ENCODE results near the gene PWWP2B. TPM values are rescaled to one million over a fixed set of nuclear protein-coding genes. Genes with fewer than 3 reads are reported as not detected.

PWWP2B gene
- polyA plus RNA-seq, 1 experiment = 1.1 TPM

DNA sequence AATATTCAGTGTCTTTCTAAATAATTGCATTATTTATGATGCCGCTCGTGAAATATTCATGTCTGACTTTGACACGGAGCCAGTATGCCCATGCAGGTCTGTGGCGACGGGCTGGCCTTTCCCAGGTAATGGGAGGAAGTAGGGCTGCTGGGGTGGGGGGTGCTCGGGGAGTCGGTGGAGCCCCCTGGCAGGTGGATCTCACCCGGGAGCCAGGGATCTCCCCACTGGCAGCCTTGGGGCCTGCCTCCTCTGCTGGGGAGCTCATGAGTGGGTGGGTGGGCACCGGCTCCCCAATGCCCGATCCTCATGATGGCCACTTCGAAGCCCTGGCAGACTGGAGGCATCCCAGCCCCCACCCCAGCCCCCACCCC, 52.8 kb downstream of the PWWP2B start:
- ChIA-PET CTCF (no interaction called here), POLR2A (interaction anchor here (0.6 kb wide), 1 partner anchor 858 kb away, joined by 3 read pairs; no protein-coding TSS in a partner anchor)
- DNase-seq (ENCODE audit: low read depth, low spot score) = no peak
- no peaks in the 10 kb centered on the region; the same call in 1 of the 2 replicates for H3K9me3 ChIP-seq (ENCODE audit: control insufficient read depth, insufficient read depth, low read length)
- TF ChIP-seq, protein P1, sequence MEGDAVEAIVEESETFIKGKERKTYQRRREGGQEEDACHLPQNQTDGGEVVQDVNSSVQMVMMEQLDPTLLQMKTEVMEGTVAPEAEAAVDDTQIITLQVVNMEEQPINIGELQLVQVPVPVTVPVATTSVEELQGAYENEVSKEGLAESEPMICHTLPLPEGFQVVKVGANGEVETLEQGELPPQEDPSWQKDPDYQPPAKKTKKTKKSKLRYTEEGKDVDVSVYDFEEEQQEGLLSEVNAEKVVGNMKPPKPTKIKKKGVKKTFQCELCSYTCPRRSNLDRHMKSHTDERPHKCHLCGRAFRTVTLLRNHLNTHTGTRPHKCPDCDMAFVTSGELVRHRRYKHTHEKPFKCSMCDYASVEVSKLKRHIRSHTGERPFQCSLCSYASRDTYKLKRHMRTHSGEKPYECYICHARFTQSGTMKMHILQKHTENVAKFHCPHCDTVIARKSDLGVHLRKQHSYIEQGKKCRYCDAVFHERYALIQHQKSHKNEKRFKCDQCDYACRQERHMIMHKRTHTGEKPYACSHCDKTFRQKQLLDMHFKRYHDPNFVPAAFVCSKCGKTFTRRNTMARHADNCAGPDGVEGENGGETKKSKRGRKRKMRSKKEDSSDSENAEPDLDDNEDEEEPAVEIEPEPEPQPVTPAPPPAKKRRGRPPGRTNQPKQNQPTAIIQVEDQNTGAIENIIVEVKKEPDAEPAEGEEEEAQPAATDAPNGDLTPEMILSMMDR (IDR thresholded peaks at IDR 0.05; ENCODE audit: low read depth, low read length) = no peak
- no peak overlapping the region for H3K4me3 ChIP-seq (ENCODE audit: low read depth, low read length)
- H3K27me3 ChIP-seq (ENCODE audit: control insufficient read depth, insufficient read depth, low read length) = no peaks in the 10 kb centered on the region
- no peak overlapping the region for H3K27ac ChIP-seq (ENCODE audit: low read depth, low read length)

DNA sequence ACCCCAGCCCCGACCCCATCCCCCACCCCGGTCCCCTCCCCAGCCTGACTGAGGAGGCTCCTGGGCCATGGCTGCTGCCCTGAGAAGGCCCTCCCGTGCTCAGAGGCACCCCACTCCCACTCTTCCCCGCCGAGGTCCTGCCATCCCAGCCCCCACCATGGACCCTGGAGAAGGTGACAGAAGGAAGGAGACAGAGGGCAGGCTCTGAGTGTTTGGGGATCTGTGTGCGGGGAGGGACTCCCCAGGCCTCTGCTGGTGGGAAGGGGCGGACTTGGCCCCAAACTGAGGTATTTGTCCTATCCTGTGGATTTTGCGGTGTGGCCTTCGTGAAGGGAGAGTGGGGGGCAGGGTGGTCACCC, 53.4 kb downstream of the PWWP2B start:
- Histone ChIP-seq H3K27me3 (ENCODE audit: control insufficient read depth, insufficient read depth, low read length) (no peaks in the 10 kb centered on the region), H3K27ac (ENCODE audit: low read depth, low read length) (no peak overlapping the region), H3K4me3 (ENCODE audit: low read depth, low read length) (no peak overlapping the region), H3K9me3 (ENCODE audit: control insufficient read depth, insufficient read depth, low read length) (no peaks in the 10 kb centered on the region; the same call in 1 of the 2 replicates)
- DNase-seq (ENCODE audit: low read depth, low spot score) = no peak
- TF ChIP-seq, protein P1 (IDR thresholded peaks at IDR 0.05; ENCODE audit: low read depth, low read length) = no peak
- POLR2A ChIA-PET = no interaction called here
- CTCF ChIA-PET = no interaction called here

DNA sequence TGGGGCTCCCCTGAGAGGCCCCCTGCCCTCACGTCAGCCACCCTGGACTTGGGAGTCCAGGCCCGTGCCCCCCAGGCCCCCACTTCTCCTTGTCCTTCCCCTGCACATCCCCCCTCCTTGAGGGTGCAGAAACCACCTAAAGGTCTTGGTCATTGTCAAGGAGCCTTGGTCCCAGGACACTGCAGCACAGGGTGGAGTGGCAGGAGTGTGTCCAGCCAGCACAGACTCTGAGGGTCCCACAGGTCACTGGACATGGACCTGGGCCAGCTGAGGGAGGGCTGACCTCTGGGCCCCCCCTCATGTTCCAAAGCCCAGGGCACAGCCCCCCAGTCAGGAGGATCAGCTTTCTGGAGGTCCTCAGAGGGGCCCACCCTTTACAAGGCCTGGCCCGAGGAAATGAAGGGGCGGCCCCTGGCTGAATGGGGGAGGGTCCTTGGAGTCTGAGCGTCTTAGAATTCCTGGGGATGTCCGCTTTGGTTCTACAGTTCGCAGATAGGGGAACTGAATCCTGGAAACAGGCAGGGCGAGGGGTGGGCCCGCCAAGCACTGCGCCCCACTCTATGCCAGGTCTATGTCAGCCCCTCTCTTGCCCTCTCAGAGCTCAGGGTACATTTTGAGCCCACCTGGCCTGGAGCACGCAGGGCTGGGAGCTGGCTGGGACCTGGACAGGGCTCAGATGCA, 54.0 kb downstream of the PWWP2B start:
- no peak overlapping the region for H3K4me3 ChIP-seq (ENCODE audit: low read depth, low read length)
- no peak for DNase-seq (ENCODE audit: low read depth, low spot score)
- H3K27ac ChIP-seq (ENCODE audit: low read depth, low read length) = no peak overlapping the region
- peaks cover 3% of the 10 kb centered on the region for H3K27me3 ChIP-seq (ENCODE audit: control insufficient read depth, insufficient read depth, low read length)
- no peaks in the 10 kb centered on the region; the same call in 1 of the 2 replicates for H3K9me3 ChIP-seq (ENCODE audit: control insufficient read depth, insufficient read depth, low read length)
- POLR2A ChIA-PET = no interaction called here
- CTCF ChIA-PET = no interaction called here
- TF ChIP-seq, protein P1 (IDR thresholded peaks at IDR 0.05; ENCODE audit: low read depth, low read length) = no peak

DNA sequence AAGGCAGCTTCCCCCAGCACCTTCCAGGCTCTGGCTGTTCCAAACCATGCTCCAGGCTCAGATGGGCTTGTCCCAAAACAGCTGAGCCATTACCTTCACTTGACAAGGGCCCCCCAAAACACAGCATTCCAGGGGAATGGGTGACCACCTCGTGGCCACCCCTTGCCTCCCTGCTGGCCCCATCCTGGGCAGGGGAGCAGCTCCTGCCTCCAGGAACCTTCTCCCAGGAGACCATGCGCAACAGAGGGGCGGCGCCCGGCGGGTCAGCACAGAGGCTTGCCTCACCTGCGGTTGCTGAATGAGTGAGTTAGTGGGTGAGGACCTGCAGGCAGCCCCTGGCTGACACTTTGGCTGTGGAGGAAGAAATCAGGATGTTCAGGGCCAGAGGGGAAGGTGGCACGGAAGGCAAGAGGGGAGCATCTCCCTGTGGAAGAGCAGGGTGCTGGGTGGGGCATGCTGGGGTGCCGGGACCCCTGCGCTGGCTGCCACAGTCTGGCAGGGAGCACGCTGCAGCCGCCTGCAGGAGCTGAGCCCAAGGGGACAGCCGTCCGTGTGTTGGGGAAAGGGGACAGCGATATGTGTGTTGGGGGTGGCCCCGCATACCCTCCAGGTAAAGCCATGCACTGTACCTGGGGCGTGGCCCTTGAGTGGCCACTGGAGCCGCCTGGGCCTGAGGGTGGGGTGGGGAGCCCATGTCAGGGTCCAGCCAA, 54.7 kb downstream of the PWWP2B start:
- H3K27ac ChIP-seq (ENCODE audit: low read depth, low read length) = no peak overlapping the region
- H3K9me3 ChIP-seq (ENCODE audit: control insufficient read depth, insufficient read depth, low read length) = no peaks in the 10 kb centered on the region; the same call in 1 of the 2 replicates
- TF ChIP-seq, protein P1 (IDR thresholded peaks at IDR 0.05; ENCODE audit: low read depth, low read length) = no peak
- POLR2A ChIA-PET = no interaction called here
- DNase-seq (ENCODE audit: low read depth, low spot score) = no peak
- CTCF ChIA-PET = no interaction called here
- peaks cover 9% of the 10 kb centered on the region for H3K27me3 ChIP-seq (ENCODE audit: control insufficient read depth, insufficient read depth, low read length)
- H3K4me3 ChIP-seq (ENCODE audit: low read depth, low read length) = no peak overlapping the region

DNA sequence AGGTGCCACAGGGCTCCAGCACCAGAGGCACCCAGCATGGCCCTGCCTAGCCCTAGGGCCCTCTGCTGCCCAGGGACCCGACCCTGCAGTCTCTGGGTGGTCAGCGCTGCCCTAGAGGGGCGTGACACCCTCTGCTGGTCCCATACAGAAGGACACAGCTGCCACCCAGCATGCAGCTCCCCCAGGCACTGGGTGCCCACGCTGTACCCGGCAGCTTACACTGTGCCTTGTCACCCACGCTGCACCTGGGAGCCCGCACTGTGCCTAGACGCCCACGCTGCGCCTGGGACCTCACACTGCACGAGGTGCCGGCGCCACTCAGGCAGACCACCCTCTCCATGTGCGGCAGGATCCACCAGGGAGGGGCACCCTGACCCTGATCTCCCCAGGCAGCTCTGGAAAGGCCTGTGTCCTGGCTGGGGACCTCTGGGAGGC, 55.2 kb downstream of the PWWP2B start:
- CTCF ChIA-PET = no interaction called here
- DNase-seq (ENCODE audit: low read depth, low spot score) = no peak
- no peak overlapping the region for H3K4me3 ChIP-seq (ENCODE audit: low read depth, low read length)
- no peaks in the 10 kb centered on the region; the same call in 1 of the 2 replicates for H3K9me3 ChIP-seq (ENCODE audit: control insufficient read depth, insufficient read depth, low read length)
- POLR2A ChIA-PET = no interaction called here
- TF ChIP-seq, protein P1 (IDR thresholded peaks at IDR 0.05; ENCODE audit: low read depth, low read length) = no peak
- H3K27ac ChIP-seq (ENCODE audit: low read depth, low read length) = no peak overlapping the region
- H3K27me3 ChIP-seq (ENCODE audit: control insufficient read depth, insufficient read depth, low read length) = peaks cover 11% of the 10 kb centered on the region
